ENCODE results near the gene ZNF213. TPM values are rescaled to one million over a fixed set of nuclear protein-coding genes. Genes with fewer than 3 reads are reported as not detected.

Gene ZNF213
- polyA plus RNA-seq, 1 donor from 2014 or later, result 5.1 TPM

GRCh38 chr16:3094289-3095027, 40.4 kb upstream of the ZNF213 start:
- Histone ChIP-seq H3K4me3 (ENCODE audit: low read length) (no peak overlapping the region), H3F3A (ENCODE audit: insufficient read depth, low read length, poor library complexity, severe bottlenecking) (no peaks in the 10 kb centered on the region), H3K79me2 (replicated peaks; ENCODE audit: insufficient read depth, low read length) (no peaks in the 10 kb centered on the region), H3K4me2 (ENCODE audit: low read length) (no peak overlapping the region), H2AFZ (ENCODE audit: low read depth, low read length) (no peak overlapping the region), H3K27ac (ENCODE audit: low read length) (no peak overlapping the region), H3K9ac (ENCODE audit: low read length) (no peak overlapping the region), H3K9me2 (ENCODE audit: insufficient read depth, low read length) (no peaks in the 10 kb centered on the region), H3K36me3 (ENCODE audit: insufficient read depth, low read length) (no peaks in the 10 kb centered on the region), H3K9me3 (ENCODE audit: low read length) (no peaks in the 10 kb centered on the region), H4K20me1 (ENCODE audit: insufficient read depth) (no peaks in the 10 kb centered on the region), H3K27me3 (ENCODE audit: insufficient read depth, low read depth, low read length) (peaks cover 24% of the 10 kb centered on the region)
- TF ChIP-seq REST (IDR thresholded peaks at IDR 0.05; ENCODE audit: borderline replicate concordance), result no peak
- no peak for TF ChIP-seq TAF1 (IDR thresholded peaks at IDR 0.05; ENCODE audit: low read depth)
- TF ChIP-seq SMC3 (conservative IDR thresholded peaks at IDR 0.05; ENCODE audit: poor library complexity), result no peak
- TF ChIP-seq EP300 (conservative IDR thresholded peaks at IDR 0.05; ENCODE audit: poor library complexity, severe bottlenecking), result no peak
- no peak for TF ChIP-seq POLR2AphosphoS5 (IDR thresholded peaks at IDR 0.05)
- TF ChIP-seq RAD21 (conservative IDR thresholded peaks at IDR 0.05), result no peak
- TF ChIP-seq MXI1 (conservative IDR thresholded peaks at IDR 0.05; ENCODE audit: poor library complexity, severe bottlenecking), result no peak
- TF ChIP-seq EZH2 (IDR thresholded peaks at IDR 0.05; ENCODE audit: borderline replicate concordance, insufficient read depth, low read length, poor library complexity, severe bottlenecking), result no peak
- no peak for TF ChIP-seq CTCF (IDR thresholded peaks at IDR 0.05; ENCODE audit: poor library complexity, severe bottlenecking)

- no peaks in the 10 kb centered on the region for H3K36me3 ChIP-seq (ENCODE audit: insufficient read depth, low read length)
- H2AFZ ChIP-seq (ENCODE audit: low read depth, low read length), result no peak overlapping the region
- no peak overlapping the region for H3K4me2 ChIP-seq (ENCODE audit: low read length)
- no peaks in the 10 kb centered on the region for H3K9me3 ChIP-seq (ENCODE audit: low read length)
- no peak overlapping the region for H3K4me3 ChIP-seq (ENCODE audit: low read length)
- no peak overlapping the region for H3K9ac ChIP-seq (ENCODE audit: low read length)
- H3K79me2 ChIP-seq (replicated peaks; ENCODE audit: insufficient read depth, low read length), result no peaks in the 10 kb centered on the region
- no peaks in the 10 kb centered on the region for H3F3A ChIP-seq (ENCODE audit: insufficient read depth, low read length, poor library complexity, severe bottlenecking)
- H3K27ac ChIP-seq (ENCODE audit: low read length), result no peak overlapping the region
- no peaks in the 10 kb centered on the region for H3K9me2 ChIP-seq (ENCODE audit: insufficient read depth, low read length)
- peaks cover 32% of the 10 kb centered on the region for H3K27me3 ChIP-seq (ENCODE audit: insufficient read depth, low read depth, low read length)
- TF ChIP-seq EZH2 (IDR thresholded peaks at IDR 0.05; ENCODE audit: borderline replicate concordance, insufficient read depth, low read length, poor library complexity, severe bottlenecking), result no peak
- no peak for TF ChIP-seq SMC3 (conservative IDR thresholded peaks at IDR 0.05; ENCODE audit: poor library complexity)
- TF ChIP-seq POLR2AphosphoS5 (IDR thresholded peaks at IDR 0.05), result no peak
- TF ChIP-seq EP300 (conservative IDR thresholded peaks at IDR 0.05; ENCODE audit: poor library complexity, severe bottlenecking), result no peak
- no peak for TF ChIP-seq RAD21 (conservative IDR thresholded peaks at IDR 0.05)
- TF ChIP-seq REST (IDR thresholded peaks at IDR 0.05; ENCODE audit: borderline replicate concordance), result no peak
- TF ChIP-seq TAF1 (IDR thresholded peaks at IDR 0.05; ENCODE audit: low read depth), result no peak
- TF ChIP-seq MXI1 (conservative IDR thresholded peaks at IDR 0.05; ENCODE audit: poor library complexity, severe bottlenecking), result no peak
- no peak for TF ChIP-seq CTCF (IDR thresholded peaks at IDR 0.05; ENCODE audit: poor library complexity, severe bottlenecking)
- no peaks in the 10 kb centered on the region for H4K20me1 ChIP-seq (ENCODE audit: insufficient read depth)
These were observed 39.0 kb upstream of the ZNF213 start for GRCh38 chr16:3095869-3096268.
